Fibroblast of skin of scalp (primary cell): ENCODE data around the gene ZNF503. TPM values are rescaled to one million over a fixed set of nuclear protein-coding genes. Genes with fewer than 3 reads are reported as not detected.

Experiments
- DNase-seq: peaks from one replicate; pipeline ENCODE4 v3.0.0-alpha.2; 2013
- polyA plus RNA-seq, 2 experiments: library from polyadenylated mRNA; unstranded; fragments of 120-200 nt; gene quantifications; one replicate each; pipeline ENCODE4 v1.2.1, GENCODE V29; 2013; ENCODE audit not compliant: insufficient read length in 2 of 2

ZNF503 gene
- polyA plus RNA-seq (2013, experiment 1 of 2; ENCODE audit: insufficient read length): 34.6 TPM
- 35.6 TPM for polyA plus RNA-seq (2013, experiment 2 of 2; ENCODE audit: insufficient read length)

GRCh38 chr10:75401569-75402485 is at the start of gene ZNF503:
Gene ZNF503, minus strand, starts transcription at chr10:75401764. Its CDS starts 345 bp downstream, at chr10:75401419.
- DNase-seq: peak; percentile 99

- no peak for DNase-seq
Measured at GRCh38 chr10:75450644-75451640, 49.4 kb upstream of the ZNF503 start.

GRCh38 chr10:75450075-75450445 is 48.5 kb upstream of the ZNF503 start:
- no peak for DNase-seq

GRCh38 chr10:75449382-75450074 is 48.0 kb upstream of the ZNF503 start:
- DNase-seq: no peak

- DNase-seq: no peak
Measured at GRCh38 chr10:75448166-75448565, 46.6 kb upstream of the ZNF503 start.

GRCh38 chr10:75446508-75446907 is 44.9 kb upstream of the ZNF503 start:
- DNase-seq: no peak

- peak; percentile 18 for DNase-seq
Measured at GRCh38 chr10:75444781-75445386, 43.3 kb upstream of the ZNF503 start.

- DNase-seq: no peak
Measured at GRCh38 chr10:75443362-75443761, 41.8 kb upstream of the ZNF503 start.

- DNase-seq: no peak
Measured at GRCh38 chr10:75441682-75442081, 40.1 kb upstream of the ZNF503 start.

GRCh38 chr10:75441196-75441595 is 39.6 kb upstream of the ZNF503 start:
- no peak for DNase-seq

- DNase-seq: no peak
Measured at GRCh38 chr10:75440271-75440793, 38.8 kb upstream of the ZNF503 start.

- DNase-seq: no peak
Measured at GRCh38 chr10:75439811-75440210, 38.2 kb upstream of the ZNF503 start.

GRCh38 chr10:75438275-75438674 is 36.7 kb upstream of the ZNF503 start:
- DNase-seq: no peak

GRCh38 chr10:75437693-75438092 is 36.1 kb upstream of the ZNF503 start:
- DNase-seq: no peak

GRCh38 chr10:75436896-75437295 is 35.3 kb upstream of the ZNF503 start:
- DNase-seq: no peak

GRCh38 chr10:75435291-75435690 is 33.7 kb upstream of the ZNF503 start:
- no peak for DNase-seq

- DNase-seq: no peak
Measured at GRCh38 chr10:75434291-75434690, 32.7 kb upstream of the ZNF503 start.

- DNase-seq: no peak
Measured at GRCh38 chr10:75433216-75433615, 31.7 kb upstream of the ZNF503 start.

- no peak for DNase-seq
Measured at GRCh38 chr10:75432763-75433162, 31.2 kb upstream of the ZNF503 start.

GRCh38 chr10:75432176-75432575 is 30.6 kb upstream of the ZNF503 start:
- no peak for DNase-seq
